Loucy (cell line): ENCODE data around the gene ENDOG.
A peak's percentile ranks its signal among the peaks of the same experiment; 100 is the strongest.

Experiments
- H2AFZ ChIP-seq: fragments of 200-600 bp; sonication (generic); 2 replicates; pipeline ENCODE4 v1.6.0; 2016; ENCODE audit warnings: antibody characterized with exemption, mild to moderate bottlenecking, low read length, moderate library complexity
- H3F3A ChIP-seq: fragments of 200-600 bp; 2 replicates; pipeline ENCODE4 v1.6.0; 2016; ENCODE audit warnings: antibody characterized with exemption, low read depth, mild to moderate bottlenecking
- H3K27me3 ChIP-seq: fragments of 200-600 bp; sonication (generic); 2 replicates; pipeline ENCODE4 v1.6.1; 2014; ENCODE audit warnings: low read length, mild to moderate bottlenecking; ENCODE audit not compliant: insufficient read depth, poor library complexity, severe bottlenecking
- H3K36me3 ChIP-seq: fragments of 200-600 bp; sonication (generic); 2 replicates; pipeline ENCODE4 v1.6.1; 2016; ENCODE audit warnings: low read length; ENCODE audit not compliant: insufficient read depth
- H3K4me1 ChIP-seq: fragments of 200-600 bp; sonication (generic); 2 replicates; pipeline ENCODE4 v1.5.1; 2014; ENCODE audit warnings: low read length, mild to moderate bottlenecking; ENCODE audit not compliant: insufficient read depth, poor library complexity, severe bottlenecking
- H3K4me2 ChIP-seq: fragments of 200-600 bp; sonication (generic); 2 replicates; pipeline ENCODE4 v1.6.0; 2014; ENCODE audit warnings: antibody characterized with exemption, low read length, low read depth, mild to moderate bottlenecking; ENCODE audit not compliant: poor library complexity, severe bottlenecking
- H3K4me3 ChIP-seq: fragments of 200-600 bp; sonication (generic); 2 replicates; pipeline ENCODE4 v1.5.1; 2014; ENCODE audit warnings: low read length, mild to moderate bottlenecking, mixed read lengths; ENCODE audit not compliant: poor library complexity, severe bottlenecking
- H3K79me2 ChIP-seq: fragments of 200-600 bp; sonication (generic); 2 replicates; pipeline ENCODE4 v1.6.1; 2014; ENCODE audit warnings: low read length; ENCODE audit not compliant: insufficient read depth
- H3K9ac ChIP-seq: fragments of 200-600 bp; sonication (generic); 2 replicates; pipeline ENCODE4 v1.6.0; 2014; ENCODE audit warnings: mild to moderate bottlenecking, low read depth, low read length, moderate library complexity; ENCODE audit not compliant: poor library complexity, severe bottlenecking
- H3K9me2 ChIP-seq: fragments of 200-600 bp; sonication (generic); replicated peaks from 2 replicates; pipeline ENCODE4 v1.6.1; 2016; ENCODE audit warnings: low read depth, low read length, mixed read lengths
- H3K9me3 ChIP-seq: fragments of 200-600 bp; sonication (generic); 2 replicates; pipeline ENCODE4 v1.6.1; 2014; ENCODE audit warnings: mild to moderate bottlenecking, antibody characterized with exemption, low read length, low read depth; ENCODE audit not compliant: insufficient read depth
- H4K20me1 ChIP-seq: fragments of 200-600 bp; sonication (generic); 2 replicates; pipeline ENCODE4 v1.6.0; 2014; ENCODE audit warnings: antibody characterized with exemption, low read length, mild to moderate bottlenecking; ENCODE audit not compliant: insufficient read depth, poor library complexity, severe bottlenecking
- EZH2phosphoT487 ChIP-seq: fragments of 200-600 bp; IDR thresholded peaks from 2 replicates; pipeline ENCODE4 v1.6.1; 2018; ENCODE audit warnings: antibody characterized with exemption, mild to moderate bottlenecking, moderate library complexity, borderline replicate concordance
- TF ChIP-seq, protein P1 (sequence below): fragments of 200-600 bp; sonication (generic); conservative IDR thresholded peaks from 2 replicates; pipeline ENCODE4 v1.5.1; 2014; ENCODE audit warnings: mild to moderate bottlenecking, antibody characterized with exemption, low read length

The ENDOG gene

DNA sequence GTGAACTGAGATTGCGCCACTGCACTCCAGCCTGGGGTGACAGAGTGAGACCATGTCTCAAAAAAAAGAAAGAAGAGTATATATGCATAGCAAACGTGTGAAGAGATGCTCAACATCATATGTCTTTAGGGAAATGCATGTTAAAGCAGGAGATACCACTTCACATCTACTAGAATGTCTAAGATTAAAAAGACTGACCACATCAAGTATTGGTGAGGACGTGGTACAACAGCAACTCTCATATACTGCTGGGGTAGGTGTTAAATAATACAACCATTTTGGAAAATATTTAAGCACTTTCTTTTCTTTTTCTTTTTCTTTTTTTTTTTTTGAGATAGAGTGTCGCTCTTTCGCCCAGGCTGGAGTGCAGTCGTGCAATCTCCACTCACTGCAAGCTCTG is 32.9 kb upstream of the ENDOG start:
- no peak overlapping the region for H3K4me3 ChIP-seq
- no peaks in the 10 kb centered on the region for H3F3A ChIP-seq
- no peak overlapping the region for H3K9ac ChIP-seq
- no peak overlapping the region for H3K4me2 ChIP-seq
- H3K79me2 ChIP-seq = peaks cover 18% of the 10 kb centered on the region; the same call in 1 of the 2 replicates
- peaks cover 6% of the 10 kb centered on the region for H3K4me1 ChIP-seq
- no peaks in the 10 kb centered on the region for H3K9me2 ChIP-seq
- H4K20me1 ChIP-seq = no peaks in the 10 kb centered on the region
- TF ChIP-seq EZH2phosphoT487 = no peak
- TF ChIP-seq, protein P1, sequence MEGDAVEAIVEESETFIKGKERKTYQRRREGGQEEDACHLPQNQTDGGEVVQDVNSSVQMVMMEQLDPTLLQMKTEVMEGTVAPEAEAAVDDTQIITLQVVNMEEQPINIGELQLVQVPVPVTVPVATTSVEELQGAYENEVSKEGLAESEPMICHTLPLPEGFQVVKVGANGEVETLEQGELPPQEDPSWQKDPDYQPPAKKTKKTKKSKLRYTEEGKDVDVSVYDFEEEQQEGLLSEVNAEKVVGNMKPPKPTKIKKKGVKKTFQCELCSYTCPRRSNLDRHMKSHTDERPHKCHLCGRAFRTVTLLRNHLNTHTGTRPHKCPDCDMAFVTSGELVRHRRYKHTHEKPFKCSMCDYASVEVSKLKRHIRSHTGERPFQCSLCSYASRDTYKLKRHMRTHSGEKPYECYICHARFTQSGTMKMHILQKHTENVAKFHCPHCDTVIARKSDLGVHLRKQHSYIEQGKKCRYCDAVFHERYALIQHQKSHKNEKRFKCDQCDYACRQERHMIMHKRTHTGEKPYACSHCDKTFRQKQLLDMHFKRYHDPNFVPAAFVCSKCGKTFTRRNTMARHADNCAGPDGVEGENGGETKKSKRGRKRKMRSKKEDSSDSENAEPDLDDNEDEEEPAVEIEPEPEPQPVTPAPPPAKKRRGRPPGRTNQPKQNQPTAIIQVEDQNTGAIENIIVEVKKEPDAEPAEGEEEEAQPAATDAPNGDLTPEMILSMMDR = no peak
- no peaks in the 10 kb centered on the region for H3K9me3 ChIP-seq
- H3K27me3 ChIP-seq = no peaks in the 10 kb centered on the region
- no peaks in the 10 kb centered on the region for H3K36me3 ChIP-seq
- no peak overlapping the region for H2AFZ ChIP-seq

DNA sequence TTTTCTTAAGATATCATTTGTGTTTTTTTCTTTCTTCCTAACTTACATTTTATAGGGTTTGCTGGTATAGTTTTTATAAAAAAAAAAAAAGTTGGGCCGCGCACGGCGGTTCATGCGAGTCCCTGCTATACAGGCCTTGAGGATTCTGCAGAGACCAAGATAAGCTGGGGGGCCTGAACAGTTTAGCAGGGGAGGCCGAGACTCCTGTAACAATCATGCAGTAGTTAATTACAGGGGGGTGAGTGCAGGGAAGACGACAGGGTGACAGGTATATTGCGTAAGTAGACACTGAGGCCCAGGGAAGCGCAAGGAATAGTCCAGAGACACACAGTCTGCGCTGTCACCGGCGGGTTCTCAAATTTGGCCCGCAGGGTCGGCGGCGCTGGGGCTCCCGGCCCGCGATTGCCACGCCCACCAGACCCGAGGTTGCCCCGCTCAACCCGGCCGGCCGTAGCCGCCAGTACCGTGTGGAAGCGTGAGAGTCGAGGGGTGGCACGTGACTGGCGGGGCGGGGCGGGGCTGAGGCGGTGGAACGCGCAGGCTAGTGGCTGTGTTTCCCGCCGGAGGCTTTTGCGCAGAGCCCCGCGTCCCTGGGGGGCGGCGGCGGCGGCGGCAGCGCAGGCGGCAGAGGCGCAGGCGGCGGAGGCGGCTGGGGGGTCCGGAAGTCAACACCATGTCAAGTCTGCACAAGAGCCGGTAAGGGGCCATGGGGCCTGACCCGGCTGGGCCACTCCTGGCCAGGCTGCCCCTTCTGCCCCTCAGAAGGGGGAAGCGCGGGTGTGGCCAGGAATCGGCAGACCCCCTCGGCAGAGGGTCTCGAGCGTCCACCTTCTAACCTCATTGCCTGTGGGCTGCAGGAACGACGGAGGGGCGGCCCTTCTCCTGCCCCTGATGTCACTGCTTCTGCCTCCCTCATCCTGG is 31.4 kb upstream of the ENDOG start, which contains the start of gene TBC1D13:
Gene TBC1D13, plus strand, starts transcription at position 573 of the 921 bp plus-strand sequence. Its CDS starts 101 bp downstream, at position 674.
- H3F3A ChIP-seq = no peaks in the 10 kb centered on the region
- H3K36me3 ChIP-seq = peaks cover 2% of the 10 kb centered on the region; the same call in 1 of the 2 replicates
- TF ChIP-seq, protein P1 = no peak
- no peak for TF ChIP-seq EZH2phosphoT487
- peak within 1 kb of the TSS; percentile 96 for H2AFZ ChIP-seq
- H3K4me2 ChIP-seq = peak within 1 kb of the TSS; percentile 84
- no peaks in the 10 kb centered on the region for H3K9me2 ChIP-seq
- no peaks in the 10 kb centered on the region for H4K20me1 ChIP-seq
- peaks cover 6% of the 10 kb centered on the region for H3K4me1 ChIP-seq
- no peaks in the 10 kb centered on the region for H3K27me3 ChIP-seq
- H3K79me2 ChIP-seq = peaks cover 18% of the 10 kb centered on the region; the same call in 1 of the 2 replicates
- H3K9ac ChIP-seq = peak within 1 kb of the TSS; percentile 81
- H3K9me3 ChIP-seq = no peaks in the 10 kb centered on the region
- H3K4me3 ChIP-seq = peak within 1 kb of the TSS; percentile 96

DNA sequence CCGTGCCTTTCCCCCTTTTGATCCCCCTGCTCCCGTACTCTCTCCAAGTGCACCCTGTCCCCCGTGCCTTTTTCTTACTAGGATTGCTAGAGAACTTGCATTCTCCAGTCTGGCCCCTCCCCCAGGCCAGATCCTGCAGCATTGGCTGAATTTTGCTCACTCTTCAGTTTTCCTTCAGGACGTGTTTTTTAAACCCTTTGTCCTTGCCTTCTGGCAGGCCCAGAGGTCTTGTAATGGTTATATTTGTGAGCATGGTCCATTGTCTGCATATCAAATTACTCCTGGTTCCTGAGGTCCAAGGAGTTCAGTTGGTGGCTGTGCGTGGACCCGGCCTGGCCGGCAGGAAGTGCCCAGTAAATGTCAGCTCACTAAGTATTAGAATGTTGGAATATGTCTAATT is 30.6 kb upstream of the ENDOG start:
- H3K4me3 ChIP-seq = peak overlapping the region; percentile 96
- H3F3A ChIP-seq = no peaks in the 10 kb centered on the region
- TF ChIP-seq, protein P1 = no peak
- no peak for TF ChIP-seq EZH2phosphoT487
- H3K79me2 ChIP-seq = peaks cover 18% of the 10 kb centered on the region; the same call in 1 of the 2 replicates
- no peaks in the 10 kb centered on the region for H3K9me3 ChIP-seq
- H3K9me2 ChIP-seq = no peaks in the 10 kb centered on the region
- H3K27me3 ChIP-seq = no peaks in the 10 kb centered on the region
- peaks cover 6% of the 10 kb centered on the region for H3K4me1 ChIP-seq
- peak overlapping the region; percentile 80 for H3K4me2 ChIP-seq
- H4K20me1 ChIP-seq = no peaks in the 10 kb centered on the region
- peaks cover 5% of the 10 kb centered on the region; the same call in 1 of the 2 replicates for H3K36me3 ChIP-seq
- H2AFZ ChIP-seq = peak overlapping the region; percentile 80; the same call in 1 of the 2 replicates
- peak overlapping the region; percentile 81 for H3K9ac ChIP-seq
